Measurements from ENCODE around the gene NEK2.
A peak's percentile ranks its signal among the peaks of the same experiment; 100 is the strongest.
"Not testable (repeated sequence)": the region's sequence is repeated elsewhere in the genome, so short reads cannot be mapped to it uniquely, and the experiment has no call there.

Gene NEK2

GRCh38 chr1:211693911-211694310, 18.5 kb upstream of the NEK2 start:
- DNase-seq, result not testable (repeated sequence)

- DNase-seq, result no peak
Measured at GRCh38 chr1:211688421-211688820, 13.0 kb upstream of the NEK2 start.

- DNase-seq, result no peak
Measured at GRCh38 chr1:211687462-211688215, 12.2 kb upstream of the NEK2 start.

GRCh38 chr1:211685823-211686222, 10.4 kb upstream of the NEK2 start:
- DNase-seq, result no peak

GRCh38 chr1:211684791-211685190, 9.4 kb upstream of the NEK2 start:
- DNase-seq, result no peak

- no peak for DNase-seq
Measured at GRCh38 chr1:211684331-211684730, 8.9 kb upstream of the NEK2 start.

- DNase-seq, result no peak
Measured at GRCh38 chr1:211683396-211684297, 8.2 kb upstream of the NEK2 start.

- DNase-seq, result not testable (repeated sequence)
Measured at GRCh38 chr1:211682186-211682585, 6.8 kb upstream of the NEK2 start.

- peak; percentile 81 for DNase-seq
Measured at GRCh38 chr1:211680752-211681327, 5.4 kb upstream of the NEK2 start.

GRCh38 chr1:211677659-211678058, 2.2 kb upstream of the NEK2 start:
- no peak for DNase-seq

- no peak for DNase-seq
Measured at GRCh38 chr1:211676761-211677160, 1.3 kb upstream of the NEK2 start.

GRCh38 chr1:211676106-211676583, 724 bp upstream of the NEK2 start:
- no peak for DNase-seq

GRCh38 chr1:211667065-211667617, 8.3 kb downstream of the NEK2 start:
- no peak for DNase-seq

GRCh38 chr1:211660718-211661222, 14.7 kb downstream of the NEK2 start:
- no peak for DNase-seq

- no peak for DNase-seq
Measured at GRCh38 chr1:211656728-211657127, 18.7 kb downstream of the NEK2 start.

- peak; percentile 88 for DNase-seq
Measured at GRCh38 chr1:211654838-211655787, 20.3 kb downstream of the NEK2 start.

- no peak for DNase-seq
Measured at GRCh38 chr1:211653959-211654496, 21.4 kb downstream of the NEK2 start.

GRCh38 chr1:211653293-211653692, 22.1 kb downstream of the NEK2 start:
- DNase-seq, result no peak

- no peak for DNase-seq
Measured at GRCh38 chr1:211652371-211652770, 23.1 kb downstream of the NEK2 start.

GRCh38 chr1:211650904-211651303, 24.5 kb downstream of the NEK2 start:
- no peak for DNase-seq
